SU-DHL-6 (cell line): Measurements from ENCODE around the gene COL20A1.

Experiments
- EZH2phosphoT487 ChIP-seq: fragments of 200-600 bp; sonication (generic), shearing (Covaris generic); conservative IDR thresholded peaks from 2 replicates; pipeline ENCODE4 v1.6.1; 2018; ENCODE audit warnings: mild to moderate bottlenecking, antibody characterized with exemption, low read length, moderate library complexity, mixed read lengths
- TF ChIP-seq, protein P1 (sequence below): fragments of 200-600 bp; sonication (generic); IDR thresholded peaks from one replicate; pipeline ENCODE4 v1.5.1; 2017; ENCODE audit warnings: antibody characterized with exemption, mild to moderate bottlenecking, low read length, moderate library complexity; ENCODE audit not compliant: insufficient read depth, poor library complexity, severe bottlenecking

DNA sequence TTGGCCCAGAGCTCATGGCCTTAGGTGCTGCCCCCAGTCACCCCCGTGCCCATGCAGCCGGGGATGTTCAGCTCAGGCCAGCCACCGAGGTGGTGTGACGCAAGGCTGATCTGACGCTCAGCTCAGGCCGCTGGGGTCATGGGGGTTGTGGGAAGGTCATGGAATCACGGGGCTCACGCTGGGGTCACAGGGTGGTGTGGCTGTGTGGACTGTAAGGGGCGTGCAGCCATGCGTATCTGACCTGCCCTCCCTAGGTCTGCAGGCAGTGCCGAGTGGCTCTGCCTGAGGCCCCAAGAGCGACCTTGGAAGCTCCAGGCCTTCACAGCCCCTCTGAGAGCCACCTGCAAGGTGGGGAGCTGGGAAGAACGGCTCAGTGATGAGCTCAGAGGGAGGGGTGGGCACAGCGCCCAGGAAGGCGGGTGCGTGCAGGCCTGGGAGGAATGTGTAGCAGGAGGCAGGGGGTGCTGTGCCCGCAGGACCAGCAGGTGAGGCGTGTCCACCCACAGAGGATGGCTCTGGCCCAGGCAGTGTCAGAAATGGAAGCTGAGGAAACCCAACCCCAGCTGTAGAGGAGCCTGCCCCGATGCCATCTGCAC, 40.4 kb downstream of the COL20A1 start:
- TF ChIP-seq, protein P1, sequence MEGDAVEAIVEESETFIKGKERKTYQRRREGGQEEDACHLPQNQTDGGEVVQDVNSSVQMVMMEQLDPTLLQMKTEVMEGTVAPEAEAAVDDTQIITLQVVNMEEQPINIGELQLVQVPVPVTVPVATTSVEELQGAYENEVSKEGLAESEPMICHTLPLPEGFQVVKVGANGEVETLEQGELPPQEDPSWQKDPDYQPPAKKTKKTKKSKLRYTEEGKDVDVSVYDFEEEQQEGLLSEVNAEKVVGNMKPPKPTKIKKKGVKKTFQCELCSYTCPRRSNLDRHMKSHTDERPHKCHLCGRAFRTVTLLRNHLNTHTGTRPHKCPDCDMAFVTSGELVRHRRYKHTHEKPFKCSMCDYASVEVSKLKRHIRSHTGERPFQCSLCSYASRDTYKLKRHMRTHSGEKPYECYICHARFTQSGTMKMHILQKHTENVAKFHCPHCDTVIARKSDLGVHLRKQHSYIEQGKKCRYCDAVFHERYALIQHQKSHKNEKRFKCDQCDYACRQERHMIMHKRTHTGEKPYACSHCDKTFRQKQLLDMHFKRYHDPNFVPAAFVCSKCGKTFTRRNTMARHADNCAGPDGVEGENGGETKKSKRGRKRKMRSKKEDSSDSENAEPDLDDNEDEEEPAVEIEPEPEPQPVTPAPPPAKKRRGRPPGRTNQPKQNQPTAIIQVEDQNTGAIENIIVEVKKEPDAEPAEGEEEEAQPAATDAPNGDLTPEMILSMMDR: no peak
- no peak for TF ChIP-seq EZH2phosphoT487
